ENCODE results near the gene PTPRD. TPM values are rescaled to one million over a fixed set of nuclear protein-coding genes. Genes with fewer than 3 reads are reported as not detected.

The PTPRD gene
- total RNA-seq, 1 donor from 2014 or later: 197 TPM

- Mint-ChIP-seq H3K27ac (no peak overlapping the region), H3K4me3 (no peak overlapping the region), H3K4me1 (ENCODE audit: unreplicated experiment) (no peaks in the 10 kb centered on the region), H3K27me3 (no peaks in the 10 kb centered on the region), H3K36me3 (no peaks in the 10 kb centered on the region), H3K9me3 (no peaks in the 10 kb centered on the region)
- DNase-seq (ENCODE audit: extremely low spot score, unreplicated experiment): no peak
- TF ChIP-seq CTCF (conservative IDR thresholded peaks at IDR 0.05): no peak
Observed at GRCh38 chr9:9182431-9182830, 1430.4 kb downstream of the PTPRD start.

- no peak overlapping the region for H3K27ac Mint-ChIP-seq
- TF ChIP-seq CTCF (conservative IDR thresholded peaks at IDR 0.05): no peak
- H3K27me3 Mint-ChIP-seq: no peaks in the 10 kb centered on the region
- no peak for DNase-seq (ENCODE audit: extremely low spot score, unreplicated experiment)
- H3K4me1 Mint-ChIP-seq (ENCODE audit: unreplicated experiment): no peaks in the 10 kb centered on the region
- H3K36me3 Mint-ChIP-seq: no peaks in the 10 kb centered on the region
- no peaks in the 10 kb centered on the region for H3K9me3 Mint-ChIP-seq
- H3K4me3 Mint-ChIP-seq: no peak overlapping the region
Observed at GRCh38 chr9:9177081-9177480, 1435.7 kb downstream of the PTPRD start.

GRCh38 chr9:9174358-9174757, 1438.4 kb downstream of the PTPRD start:
- Mint-ChIP-seq H3K4me3 (no peak overlapping the region), H3K36me3 (no peaks in the 10 kb centered on the region), H3K27ac (no peak overlapping the region), H3K4me1 (ENCODE audit: unreplicated experiment) (peaks cover 7% of the 10 kb centered on the region), H3K9me3 (no peaks in the 10 kb centered on the region), H3K27me3 (no peaks in the 10 kb centered on the region)
- no peak for DNase-seq (ENCODE audit: extremely low spot score, unreplicated experiment)
- no peak for TF ChIP-seq CTCF (conservative IDR thresholded peaks at IDR 0.05)

GRCh38 chr9:9173264-9173663, 1439.5 kb downstream of the PTPRD start:
- Mint-ChIP-seq H3K4me3 (no peak overlapping the region), H3K27me3 (no peaks in the 10 kb centered on the region)
- TF ChIP-seq CTCF (conservative IDR thresholded peaks at IDR 0.05): no peak

GRCh38 chr9:9170439-9171134, 1442.2 kb downstream of the PTPRD start:
- H3K4me3 Mint-ChIP-seq: no peak overlapping the region
- H3K9me3 Mint-ChIP-seq: no peaks in the 10 kb centered on the region
- no peaks in the 10 kb centered on the region for H3K27me3 Mint-ChIP-seq
- H3K27ac Mint-ChIP-seq: no peak overlapping the region
- H3K4me1 Mint-ChIP-seq (ENCODE audit: unreplicated experiment): peaks cover 7% of the 10 kb centered on the region
- no peaks in the 10 kb centered on the region for H3K36me3 Mint-ChIP-seq
- DNase-seq (ENCODE audit: extremely low spot score, unreplicated experiment): no peak
- no peak for TF ChIP-seq CTCF (conservative IDR thresholded peaks at IDR 0.05)

More at GRCh38 chr9:9173264-9173663, 1439.5 kb downstream of the PTPRD start:
- Mint-ChIP-seq H3K9me3 (no peaks in the 10 kb centered on the region), H3K4me1 (ENCODE audit: unreplicated experiment) (peaks cover 7% of the 10 kb centered on the region), H3K27ac (no peak overlapping the region), H3K36me3 (no peaks in the 10 kb centered on the region)
- DNase-seq (ENCODE audit: extremely low spot score, unreplicated experiment): no peak
